Left renal cortex interstitium (tissue), 4 donors: ENCODE results near the gene AUH. TPM values are rescaled to one million over a fixed set of nuclear protein-coding genes. Genes with fewer than 3 reads are reported as not detected.

Source experiments
- DNase-seq, 4 donors: peaks; one replicate each; pipeline ENCODE4 v3.0.0-alpha.2; 2013; ENCODE audit warnings: low read depth in 4 of 4, low spot score in 2 of 4, missing footprints in 1 of 4
- polyA plus RNA-seq, 4 donors: library from polyadenylated mRNA; unstranded; fragments of 120-200 nt; gene quantifications; one replicate each; pipeline ENCODE4 v1.2.1, GENCODE V29; 2013; ENCODE audit not compliant: insufficient read length in 4 of 4

The AUH gene
- polyA plus RNA-seq, 4 donors, result 36.8 to 50.1 (median 44.5) TPM

- DNase-seq, result no peak
Measured at GRCh38 chr9:91256235-91256634, 105.5 kb downstream of the AUH start.

GRCh38 chr9:91255327-91255726, 106.4 kb downstream of the AUH start:
- no peak for DNase-seq

- no peak for DNase-seq
Measured at GRCh38 chr9:91253488-91253887, 108.2 kb downstream of the AUH start.

- no peak for DNase-seq
Measured at GRCh38 chr9:91248707-91249106, 113.0 kb downstream of the AUH start.

- DNase-seq, result no peak
Measured at GRCh38 chr9:91247278-91247677, 114.4 kb downstream of the AUH start.

- DNase-seq, result no peak
Measured at GRCh38 chr9:91246846-91247245, 114.9 kb downstream of the AUH start.

- no peak for DNase-seq
Measured at GRCh38 chr9:91245431-91246313, 116.0 kb downstream of the AUH start.

GRCh38 chr9:91243029-91243428, 118.7 kb downstream of the AUH start:
- no peak for DNase-seq

- DNase-seq, result no peak
Measured at GRCh38 chr9:91241909-91242308, 119.8 kb downstream of the AUH start.

- no peak for DNase-seq
Measured at GRCh38 chr9:91240596-91241165, 121.0 kb downstream of the AUH start.

GRCh38 chr9:91239367-91240111, 122.2 kb downstream of the AUH start:
- DNase-seq, result no peak

GRCh38 chr9:91234523-91234922, 127.2 kb downstream of the AUH start:
- no peak for DNase-seq

- no peak for DNase-seq
Measured at GRCh38 chr9:91231619-91232018, 130.1 kb downstream of the AUH start.

- DNase-seq, result no peak
Measured at GRCh38 chr9:91223000-91223399, 138.7 kb downstream of the AUH start.

GRCh38 chr9:91222457-91222856, 139.3 kb downstream of the AUH start:
- DNase-seq, result no peak

- DNase-seq, result no peak
Measured at GRCh38 chr9:91221332-91221731, 140.4 kb downstream of the AUH start.

GRCh38 chr9:91220491-91221135, 141.1 kb downstream of the AUH start:
- DNase-seq, result no peak

- no peak for DNase-seq
Measured at GRCh38 chr9:91220021-91220420, 141.7 kb downstream of the AUH start.

- no peak for DNase-seq
Measured at GRCh38 chr9:91219557-91219956, 142.2 kb downstream of the AUH start.

GRCh38 chr9:91217388-91217787, 144.3 kb downstream of the AUH start:
- DNase-seq, result no peak

GRCh38 chr9:91214867-91215266, 146.9 kb downstream of the AUH start:
- DNase-seq, result no peak
